HT-29 (cell line): ENCODE data around the gene TSPAN31. TPM values are rescaled to one million over a fixed set of nuclear protein-coding genes. Genes with fewer than 3 reads are reported as not detected.
"Not testable (repeated sequence)": the region's sequence is repeated elsewhere in the genome, so short reads cannot be mapped to it uniquely, and the experiment has no call there.

Experiments
- DNase-seq: peaks from one replicate; pipeline ENCODE4 v3.0.0-alpha.2; 2015; ENCODE audit warnings: low spot score
- total RNA-seq: library from RNA; depleted of rRNA; stranded (reverse); fragments of >200 nt; shearing (Covaris generic); gene quantifications from 2 replicates; pipeline ENCODE4 v1.2.3, GENCODE V29; 2014

The TSPAN31 gene
- total RNA-seq, 1 experiment from 2014 or later: 35.0 TPM

- not testable (repeated sequence) for DNase-seq
Measured at GRCh38 chr12:57721846-57722608, 22.8 kb upstream of the TSPAN31 start.

- no peak for DNase-seq
Measured at GRCh38 chr12:57722716-57723629, 21.9 kb upstream of the TSPAN31 start.

GRCh38 chr12:57723630-57723962 is 21.2 kb upstream of the TSPAN31 start:
- no peak for DNase-seq

- no peak for DNase-seq
Measured at GRCh38 chr12:57724003-57724935, 20.6 kb upstream of the TSPAN31 start.

GRCh38 chr12:57724936-57725740 is 19.7 kb upstream of the TSPAN31 start:
- no peak for DNase-seq

GRCh38 chr12:57725851-57726150 is 19.0 kb upstream of the TSPAN31 start:
- no peak for DNase-seq

- peak; percentile 80 for DNase-seq
Measured at GRCh38 chr12:57726151-57726883, 18.5 kb upstream of the TSPAN31 start.

GRCh38 chr12:57726884-57727757 is 17.7 kb upstream of the TSPAN31 start:
- no peak for DNase-seq

GRCh38 chr12:57727758-57728395 is 17.0 kb upstream of the TSPAN31 start:
- DNase-seq: no peak

- no peak for DNase-seq
Measured at GRCh38 chr12:57729321-57729844, 15.5 kb upstream of the TSPAN31 start.

GRCh38 chr12:57730336-57731067 is 14.3 kb upstream of the TSPAN31 start:
- DNase-seq: no peak

- no peak for DNase-seq
Measured at GRCh38 chr12:57731411-57732080, 13.3 kb upstream of the TSPAN31 start.

- no peak for DNase-seq
Measured at GRCh38 chr12:57732270-57732669, 12.6 kb upstream of the TSPAN31 start.

- no peak for DNase-seq
Measured at GRCh38 chr12:57732726-57733593, 11.9 kb upstream of the TSPAN31 start.

- DNase-seq: no peak
Measured at GRCh38 chr12:57733928-57734327, 10.9 kb upstream of the TSPAN31 start.

GRCh38 chr12:57734591-57734990 is 10.2 kb upstream of the TSPAN31 start:
- no peak for DNase-seq
